Tibial nerve (tissue), 4 donors: ENCODE measurements around the gene TMEM235.

ENCODE experiments used
- CTCF ChIP-seq, 5 experiments: fragments of 200-600 bp in 3 of 5; fragments of 450-650 bp in 2 of 5; sonication (generic) in 3 of 5; IDR thresholded peaks; one replicate each; pipeline ENCODE4 v1.5.1; 2016 to 2019; ENCODE audit warnings: antibody characterized with exemption in 5 of 5, mild to moderate bottlenecking in 3 of 5, moderate library complexity in 2 of 5
- EP300 ChIP-seq, 2 donors: sonication (generic); formaldehyde crosslinking; IDR thresholded peaks; one replicate each; pipeline ENCODE4 v1.6.1; 2017; ENCODE audit warnings: antibody characterized with exemption in 2 of 2, mild to moderate bottlenecking in 1 of 2

- TF ChIP-seq CTCF (IDR thresholded peaks at IDR 0.05) (no peak), EP300 (IDR thresholded peaks at IDR 0.05) (no peak)
Observed at GRCh38 chr17:78231991-78232858, 794 bp downstream of the TMEM235 start.
